HG03135 (cell line): ENCODE data around the gene SKAP1.
"Not testable (repeated sequence)": the region's sequence is repeated elsewhere in the genome, so short reads cannot be mapped to it uniquely, and the experiment has no call there.

ENCODE experiments used
- ATAC-seq: cut with Tn5 transposase; IDR thresholded peaks from one replicate; pipeline ENCODE4 v1.9.1; 2021; ENCODE audit warnings: mild to moderate bottlenecking, moderate library complexity; ENCODE audit not compliant: unreplicated experiment

SKAP1 gene

DNA sequence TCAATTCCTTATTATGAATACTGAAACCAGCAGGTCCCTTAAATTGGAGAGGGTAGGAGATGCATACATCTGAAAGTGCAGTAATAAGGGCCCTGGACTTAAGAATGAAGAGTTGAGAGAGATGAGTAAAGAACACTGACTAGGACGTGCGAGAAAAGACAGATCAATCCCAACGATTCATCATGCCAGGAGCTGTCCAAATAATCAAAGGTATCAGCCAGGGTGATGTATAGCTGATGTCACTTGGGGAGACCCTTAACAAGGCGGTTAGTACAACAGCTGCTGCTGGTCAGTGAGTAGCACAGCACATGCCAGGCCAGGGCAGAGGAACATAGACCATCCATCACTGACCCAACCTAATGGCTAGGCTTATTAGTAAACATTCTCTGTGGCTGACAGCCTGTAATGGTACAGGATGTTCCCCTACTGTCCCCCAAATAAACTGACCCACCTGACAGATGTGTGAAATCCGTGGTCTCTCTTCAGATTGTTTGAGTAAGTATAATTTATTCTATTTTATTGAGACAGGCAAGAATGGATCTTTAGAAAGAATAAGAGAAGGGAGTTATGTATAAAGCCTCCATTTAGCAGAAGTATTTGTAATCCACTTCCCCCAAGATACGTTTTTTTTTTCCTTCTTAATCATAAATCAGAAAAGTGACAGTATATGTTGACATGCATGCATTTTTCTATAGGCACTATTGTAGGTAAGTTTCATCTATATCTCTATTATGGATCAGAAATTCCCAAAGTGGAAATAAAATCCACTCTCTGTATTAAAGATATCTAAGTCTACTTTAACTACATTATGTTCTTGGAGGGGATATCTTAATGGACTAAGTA lies 204.1 kb downstream of the SKAP1 start:
- no peak for ATAC-seq

DNA sequence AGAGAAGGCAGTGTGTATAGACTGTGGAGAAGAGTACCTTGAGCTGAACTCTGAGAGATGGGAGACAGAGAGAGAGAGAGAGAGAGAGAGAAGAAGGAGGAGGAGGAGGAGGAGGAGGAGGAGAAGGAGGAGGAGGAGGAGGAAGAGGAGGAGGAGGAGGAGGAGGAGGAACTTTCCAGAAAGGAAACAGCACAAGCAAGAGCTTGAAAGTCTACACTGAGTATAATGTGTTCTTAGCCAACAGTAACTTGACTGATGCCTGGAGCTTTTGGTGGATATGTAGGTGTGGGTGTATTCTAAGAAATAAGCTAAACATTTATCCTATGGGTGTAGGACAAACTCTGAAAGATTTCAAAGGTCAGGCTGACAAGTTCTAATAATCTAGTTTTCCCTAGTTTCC lies 206.1 kb downstream of the SKAP1 start:
- no peak for ATAC-seq

DNA sequence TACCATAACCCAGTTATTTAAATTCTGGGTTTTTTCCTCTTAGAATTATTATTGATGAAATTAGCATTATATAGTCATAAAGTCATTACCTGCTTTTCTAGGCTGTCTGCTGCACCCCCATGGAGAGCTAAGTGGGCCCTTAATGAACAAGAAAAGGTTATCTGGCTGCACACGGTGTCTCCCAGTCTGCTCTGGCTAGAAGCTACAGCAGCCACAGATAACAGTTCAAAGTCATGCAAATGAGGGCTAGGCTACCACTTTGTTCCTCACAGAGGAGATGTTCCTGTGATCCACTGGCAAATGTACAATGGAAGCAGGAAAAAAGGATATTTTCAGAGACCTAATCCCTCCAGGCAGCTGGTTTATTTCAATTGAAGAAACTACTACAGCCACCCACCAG lies 210.4 kb downstream of the SKAP1 start:
- no peak for ATAC-seq

DNA sequence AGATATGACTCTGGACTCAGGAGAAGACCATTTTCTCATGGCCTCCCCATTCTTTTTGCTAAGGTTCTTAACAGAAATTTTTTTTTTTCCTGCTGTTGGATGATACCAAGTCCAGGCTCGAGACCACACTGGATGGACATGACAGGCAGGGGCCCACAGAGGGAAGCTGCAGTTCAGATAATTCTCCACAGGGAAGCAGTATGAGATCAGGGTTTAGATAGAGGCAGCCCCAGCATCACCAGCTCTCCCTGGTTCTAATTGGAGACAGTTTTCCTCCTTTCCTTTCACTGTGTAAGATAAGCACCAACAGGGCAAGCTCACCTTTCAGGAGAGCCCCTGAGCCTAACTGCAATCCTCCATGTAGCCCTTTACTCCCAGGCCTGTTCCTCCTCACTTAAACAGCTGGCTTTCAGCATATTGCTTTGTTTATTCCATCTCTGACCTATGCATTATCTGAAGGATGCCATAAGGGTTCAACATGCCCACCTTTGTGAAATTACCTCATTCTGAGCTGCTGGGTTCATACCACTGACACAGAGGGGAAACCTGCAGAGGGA lies 214.4 kb downstream of the SKAP1 start:
- no peak for ATAC-seq

DNA sequence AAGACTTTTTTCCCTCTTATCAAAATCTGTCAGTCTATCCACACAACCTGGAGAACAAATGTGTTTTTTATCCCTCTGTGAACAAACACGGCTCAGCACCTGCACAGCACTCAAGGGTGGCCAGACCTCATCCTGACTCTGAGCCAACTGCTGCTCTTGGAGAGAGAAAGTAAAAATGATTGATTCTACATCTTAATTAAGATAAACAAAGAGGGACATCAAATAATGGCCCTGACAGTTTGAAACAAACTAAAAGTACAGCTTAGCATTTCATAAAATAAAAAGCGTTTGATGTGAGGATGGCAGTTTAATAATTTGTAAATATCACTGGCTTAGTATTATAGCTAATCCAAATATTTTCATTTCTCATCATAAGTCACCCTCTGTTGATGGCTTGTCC lies 216.2 kb downstream of the SKAP1 start:
- no peak for ATAC-seq

DNA sequence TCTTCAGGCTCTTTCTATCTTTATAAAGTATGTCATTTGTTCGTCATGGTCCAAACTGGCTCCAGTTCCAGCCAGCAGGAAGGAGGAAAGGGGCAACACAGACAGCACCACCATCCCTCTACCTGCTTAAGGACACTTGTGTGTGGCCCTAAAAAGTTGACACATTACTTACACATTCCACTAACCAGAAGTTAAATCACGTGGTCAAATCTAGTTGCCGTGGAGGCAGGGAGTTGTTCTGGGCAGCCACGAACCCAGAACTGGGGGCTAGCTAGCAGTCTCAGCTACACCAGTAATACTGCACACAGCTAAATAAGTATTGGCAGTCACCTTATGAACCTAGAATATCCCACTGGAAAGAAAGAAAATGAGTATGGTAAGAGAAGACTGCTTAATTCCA lies 218.2 kb downstream of the SKAP1 start:
- no peak for ATAC-seq

DNA sequence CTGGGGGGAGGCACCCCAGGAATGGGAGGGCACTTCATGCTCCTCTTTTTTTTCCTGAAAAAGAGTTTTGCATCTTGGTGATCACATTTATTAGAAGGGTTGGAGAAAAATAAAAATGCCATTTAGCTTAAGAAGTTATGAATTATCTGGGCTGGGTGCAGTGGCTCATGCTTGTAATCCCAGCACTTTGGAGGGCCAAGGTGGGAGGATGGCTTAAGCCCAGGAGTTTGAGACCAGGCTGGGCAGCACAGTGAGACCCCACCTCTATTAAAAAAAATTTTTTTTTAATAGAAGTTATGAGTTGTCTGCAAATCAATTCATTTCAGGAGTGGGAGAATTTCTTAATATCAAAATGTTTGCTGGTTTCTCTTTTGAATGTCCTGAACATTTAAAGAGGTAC lies 219.0 kb downstream of the SKAP1 start:
- no peak for ATAC-seq

DNA sequence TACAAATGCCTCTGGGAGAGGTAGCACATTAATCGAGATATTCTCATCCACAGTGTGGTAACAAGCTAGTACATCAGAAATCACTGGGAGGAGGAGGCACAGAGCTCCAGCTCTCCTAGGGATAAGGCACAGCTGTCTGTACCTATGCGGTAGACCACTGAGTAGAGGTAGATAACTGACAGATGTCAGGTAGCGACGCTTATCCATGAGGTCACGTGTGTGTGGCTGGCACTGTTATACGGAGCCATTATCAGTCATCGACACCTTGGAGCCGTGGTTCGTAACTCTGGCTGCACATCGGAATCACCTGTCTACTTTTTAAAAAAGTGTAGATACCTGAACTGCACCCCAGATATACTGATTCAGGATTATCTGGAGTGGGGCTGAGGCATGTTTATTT lies 220.0 kb downstream of the SKAP1 start:
- ATAC-seq, result no peak

DNA sequence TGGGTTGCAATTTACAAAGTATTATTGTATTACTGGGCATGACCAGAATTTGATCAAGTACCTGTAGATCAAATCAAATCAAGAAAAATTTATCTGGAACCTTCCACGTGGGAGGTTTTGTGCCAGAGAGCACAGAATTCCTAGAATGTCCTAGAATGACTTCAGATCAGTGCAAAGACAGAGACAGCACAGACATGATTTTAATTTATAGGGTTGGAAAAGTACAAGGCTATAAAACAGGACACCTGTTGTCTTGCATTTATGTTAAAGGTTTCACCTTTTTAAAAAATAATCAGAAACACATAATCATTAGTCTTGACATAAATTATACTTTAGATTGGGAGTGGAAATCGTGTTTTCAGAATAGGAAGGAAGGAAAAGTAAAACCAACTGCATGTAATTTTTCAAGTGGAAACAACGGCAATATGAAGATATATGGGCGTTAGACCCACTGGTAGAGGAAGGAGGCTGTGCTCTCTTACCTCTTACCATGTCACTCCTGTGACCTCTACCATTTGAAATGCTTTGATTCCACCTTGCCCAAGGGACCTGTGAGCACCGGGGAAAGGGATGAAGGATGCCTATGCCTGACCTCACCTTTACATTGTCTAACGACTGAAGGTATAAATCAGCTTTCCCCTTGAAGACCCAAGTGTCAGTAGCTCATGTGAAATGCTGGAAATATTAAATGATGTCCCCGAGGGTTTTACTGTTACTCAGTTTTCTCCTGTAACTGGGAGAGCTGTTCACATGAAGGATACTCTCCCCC lies 222.1 kb downstream of the SKAP1 start:
- no peak for ATAC-seq

DNA sequence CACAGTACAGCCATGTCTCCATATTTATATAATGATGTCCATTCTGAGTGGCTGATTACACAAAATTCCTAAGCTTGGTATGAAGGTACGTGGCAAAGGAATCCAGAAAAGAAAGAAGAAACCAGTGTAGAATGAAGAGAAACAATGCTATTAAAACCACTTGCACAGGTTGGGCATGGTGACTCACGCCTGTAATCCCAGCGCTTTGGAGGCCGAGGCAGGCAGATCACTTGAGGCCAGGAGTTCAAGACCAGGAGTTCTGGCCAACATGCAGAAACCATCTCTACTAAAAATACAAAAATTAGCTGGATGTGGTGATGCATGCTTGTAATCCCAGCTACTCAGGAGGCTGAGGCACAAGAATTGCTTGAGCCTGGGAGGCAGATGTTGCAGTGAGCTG lies 223.0 kb downstream of the SKAP1 start:
- not testable (repeated sequence) for ATAC-seq

DNA sequence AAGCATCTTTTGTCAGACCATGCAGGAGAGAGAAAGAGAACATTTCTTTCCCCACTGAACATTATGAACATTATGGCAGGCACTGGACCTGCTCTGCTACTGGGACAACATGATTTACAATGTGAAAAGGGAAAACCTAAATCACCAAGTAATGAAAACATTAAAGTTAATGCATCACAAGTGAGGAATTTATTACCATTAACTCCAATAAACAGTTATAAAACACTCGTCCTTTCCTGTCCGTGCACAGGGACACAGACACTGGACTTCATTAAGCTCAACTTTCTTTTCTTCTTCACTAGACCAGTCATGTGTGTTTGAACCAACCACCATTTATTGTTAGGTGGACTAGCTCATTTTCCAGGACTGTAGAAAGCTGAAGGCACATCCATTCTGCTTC lies 227.1 kb downstream of the SKAP1 start:
- ATAC-seq, result no peak

DNA sequence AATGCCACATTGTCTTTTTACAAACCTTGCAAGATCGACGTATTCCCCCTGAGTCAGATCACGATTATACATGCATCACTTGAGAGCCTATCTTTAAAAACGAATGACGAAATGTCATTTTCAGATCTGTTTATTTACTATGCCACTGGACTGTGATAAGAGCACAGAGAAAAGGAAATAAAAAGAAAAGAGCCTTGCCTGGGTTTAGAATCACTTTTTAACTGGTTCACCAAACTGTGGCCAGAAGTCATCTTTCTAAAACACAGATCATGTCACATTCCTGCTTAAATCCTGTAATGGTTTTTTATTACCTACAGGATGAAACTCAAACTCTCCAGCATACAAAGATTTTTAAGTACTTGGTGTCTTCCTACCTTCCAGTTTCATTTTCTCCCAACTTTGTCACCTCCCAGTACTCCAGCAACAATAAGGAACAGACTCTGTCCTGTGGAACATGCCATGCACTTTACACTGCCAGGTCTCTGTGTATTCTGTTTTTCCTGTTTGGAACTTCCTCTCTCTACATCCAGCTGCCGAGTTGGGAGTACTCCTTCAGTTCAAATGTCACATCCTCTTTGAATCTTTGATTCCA lies 231.0 kb downstream of the SKAP1 start:
- ATAC-seq, result no peak

DNA sequence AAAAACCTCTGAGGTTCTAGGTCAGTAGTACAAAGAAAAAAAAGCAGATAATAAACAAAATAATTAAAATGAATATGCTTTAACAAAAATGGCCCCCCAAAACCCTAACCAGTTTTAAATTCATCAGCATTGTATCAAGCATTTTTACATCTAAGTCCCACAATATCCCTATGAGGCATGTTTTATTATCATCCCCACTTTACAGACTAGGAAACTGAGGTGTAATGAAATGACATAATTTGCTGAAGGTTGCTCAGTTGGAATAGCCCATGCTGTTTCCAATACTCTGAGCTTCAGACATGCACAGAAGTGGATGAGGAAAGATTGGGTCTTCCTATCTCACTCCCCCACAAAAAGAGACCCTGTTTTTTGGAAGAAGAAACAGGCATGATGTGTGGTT lies 234.1 kb downstream of the SKAP1 start:
- ATAC-seq, result no peak

DNA sequence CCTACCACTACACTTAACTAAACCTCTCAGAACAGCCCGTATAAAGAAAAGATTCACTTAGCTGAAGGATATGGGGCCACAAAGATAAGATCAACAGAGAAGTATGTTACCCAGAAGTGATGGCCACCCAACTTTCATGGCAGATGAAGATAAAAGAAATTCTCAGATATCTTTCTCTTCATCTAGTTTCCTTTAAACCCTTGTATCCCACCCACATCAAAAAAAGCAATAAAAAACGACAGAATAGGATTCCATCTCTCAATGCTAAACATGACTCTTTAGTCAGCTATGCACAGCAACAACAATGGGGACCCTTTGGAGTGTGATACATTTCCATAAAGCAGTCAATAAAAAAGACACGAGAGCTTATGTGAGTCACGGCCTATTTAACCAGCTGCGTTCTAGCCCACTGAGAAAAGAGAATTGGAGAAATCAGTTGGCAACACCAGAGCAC lies 235.9 kb downstream of the SKAP1 start:
- no peak for ATAC-seq

DNA sequence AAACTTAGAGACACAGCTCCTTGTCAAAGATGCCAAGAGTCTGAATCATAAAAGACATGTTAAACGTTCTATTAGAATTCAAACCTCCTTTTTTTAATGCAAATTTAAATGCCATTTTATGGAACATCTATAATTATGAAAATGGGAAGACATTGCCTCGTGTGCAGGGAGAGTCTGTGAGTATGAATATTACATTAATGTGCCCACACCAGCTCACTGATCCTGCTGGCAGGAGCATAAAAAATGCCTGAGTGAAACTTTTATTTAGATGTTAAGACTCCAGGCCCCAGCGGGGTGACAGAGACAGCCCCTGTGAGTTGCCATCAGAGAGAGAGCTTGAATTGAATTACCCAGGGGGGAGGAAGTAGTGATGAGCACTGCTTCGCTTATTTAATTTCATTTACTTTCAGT lies 237.7 kb downstream of the SKAP1 start:
- no peak for ATAC-seq

DNA sequence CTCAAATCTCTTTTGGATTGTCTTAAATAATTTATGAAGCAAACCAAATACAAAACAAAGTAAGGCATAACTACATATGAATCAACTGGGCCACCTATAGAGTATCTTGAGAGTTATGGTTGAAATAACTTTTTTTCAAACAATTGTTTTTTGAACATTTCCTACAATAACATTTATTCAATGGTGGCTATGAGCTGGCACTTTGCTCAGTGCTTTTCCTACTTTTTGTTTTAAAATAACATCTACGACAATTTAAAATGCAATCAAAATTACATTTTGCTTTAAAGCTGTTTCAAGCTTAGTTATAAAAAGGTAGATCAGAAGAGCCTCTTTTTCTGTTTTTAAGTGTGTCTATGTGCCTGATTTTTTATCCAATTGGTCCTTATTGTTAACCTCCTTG lies 238.7 kb downstream of the SKAP1 start:
- ATAC-seq, result no peak

DNA sequence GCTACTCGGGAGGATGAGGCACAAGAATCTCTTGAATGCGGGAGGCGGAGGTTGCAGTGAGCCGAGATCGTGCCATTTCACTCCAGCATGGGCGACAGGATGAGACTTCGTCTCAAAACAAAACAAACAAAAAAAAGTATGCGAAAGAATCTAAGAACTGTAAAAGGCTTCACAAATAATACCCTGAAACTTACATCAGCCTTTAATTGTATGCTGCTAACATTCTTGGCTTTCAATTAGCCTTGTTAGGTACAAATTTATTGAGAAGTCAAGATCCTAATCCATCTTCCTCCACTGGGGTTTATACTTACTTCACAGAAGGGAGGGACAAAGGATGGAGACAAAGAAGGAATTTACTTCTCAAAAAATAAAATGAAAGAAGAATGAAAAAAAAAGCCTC lies 239.1 kb downstream of the SKAP1 start:
- ATAC-seq, result no peak

DNA sequence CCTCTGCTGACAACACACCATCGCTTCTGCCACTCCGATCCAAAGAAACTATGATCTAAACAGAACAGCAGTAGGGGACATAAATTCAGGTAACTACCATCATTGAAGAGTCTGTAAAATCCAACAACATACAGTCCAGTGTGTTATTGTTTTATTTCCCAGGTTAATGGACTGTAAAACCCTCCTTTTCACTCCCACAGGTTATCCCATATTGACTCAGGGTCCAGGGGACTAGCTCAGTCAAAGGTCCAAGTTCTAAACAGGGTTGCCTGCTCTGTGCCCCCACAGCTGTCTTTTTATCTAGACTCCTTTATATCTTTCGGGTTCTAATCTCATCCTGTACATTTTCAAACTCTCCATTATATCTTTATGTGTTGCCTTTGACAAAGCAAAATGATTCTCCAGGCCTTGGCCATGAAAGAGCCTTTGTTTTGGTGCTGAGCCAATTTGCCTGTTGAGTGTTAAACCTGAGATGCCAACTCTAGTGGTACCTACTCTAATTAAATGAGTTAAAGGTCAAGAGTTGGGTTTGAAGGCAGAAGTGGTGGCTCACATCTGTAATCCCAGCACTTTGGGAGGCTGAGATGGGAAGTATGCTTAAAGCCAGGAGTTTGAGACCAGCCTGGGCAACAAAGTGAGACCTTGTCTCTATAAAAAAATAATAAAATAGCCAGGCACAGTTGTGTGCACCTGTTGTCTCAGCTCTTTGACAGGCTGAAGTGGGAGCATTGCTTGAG lies 242.0 kb downstream of the SKAP1 start:
- no peak for ATAC-seq

DNA sequence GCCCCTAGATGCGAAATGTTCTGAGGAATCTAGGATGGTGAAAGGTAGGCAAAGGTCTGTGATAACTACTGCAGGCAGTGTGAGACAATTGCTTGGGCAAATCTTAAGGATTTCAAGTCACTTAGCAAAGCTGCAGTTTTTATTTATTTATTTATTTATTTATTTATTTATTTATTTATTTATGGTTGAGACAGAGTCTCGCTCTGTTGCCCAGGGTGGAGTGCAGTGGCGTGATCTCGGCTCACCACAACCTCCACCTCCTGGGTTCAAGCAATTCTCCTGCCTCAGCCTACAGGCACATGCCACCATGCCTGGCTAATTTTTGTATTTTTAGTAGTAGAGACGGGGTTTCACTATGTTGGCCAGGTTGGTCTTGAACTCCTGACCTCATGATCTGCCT lies 243.7 kb downstream of the SKAP1 start:
- ATAC-seq, result not testable (repeated sequence)

DNA sequence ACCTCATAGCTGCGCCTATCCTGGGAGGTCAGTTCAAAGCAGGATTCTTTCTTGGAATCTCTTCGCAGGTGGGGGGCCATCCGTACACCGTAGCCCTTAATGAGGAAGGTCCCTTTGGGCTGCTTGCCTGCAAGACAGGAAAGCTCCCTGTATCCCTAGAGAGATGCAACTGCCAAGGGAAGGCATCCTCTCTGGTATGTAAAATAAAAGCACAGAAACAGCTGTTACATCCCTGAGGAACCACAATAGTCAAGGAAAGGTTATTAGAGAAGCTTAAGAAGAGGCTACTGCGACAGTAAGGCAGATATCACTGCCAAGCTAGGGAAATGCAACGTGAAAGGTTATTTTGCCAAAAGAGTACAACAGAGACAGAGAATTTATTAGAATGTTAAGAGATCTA lies 245.3 kb downstream of the SKAP1 start:
- no peak for ATAC-seq

DNA sequence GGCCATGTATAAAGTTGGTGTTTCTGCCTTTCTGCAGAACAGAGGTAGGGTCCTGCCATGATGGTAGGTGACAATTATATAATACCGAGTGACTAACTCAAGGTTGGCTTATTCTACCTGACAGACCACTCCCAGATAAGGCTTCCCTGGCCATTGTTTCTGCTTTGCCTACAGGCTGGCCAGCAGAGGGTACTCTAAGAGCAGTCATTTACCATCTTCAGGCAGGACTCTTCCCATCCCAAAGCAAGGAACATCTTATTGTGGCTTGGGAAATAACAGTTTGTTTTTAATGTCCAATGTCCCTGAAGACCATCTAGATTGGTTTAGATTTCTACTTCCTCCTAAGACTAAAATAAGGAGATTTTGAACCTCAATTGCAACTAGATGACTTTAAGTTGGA lies 248.4 kb downstream of the SKAP1 start:
- ATAC-seq, result no peak
